ENCODE data around the gene GAS7. TPM values are rescaled to one million over a fixed set of nuclear protein-coding genes. Genes with fewer than 3 reads are reported as not detected.

The GAS7 gene
- total RNA-seq, 4 donors from 2014 or later: 62.6 to 122 (median 77.0) TPM

- Histone ChIP-seq H3K36me3 (no peaks in the 10 kb centered on the region), H3K4me3 (no peak overlapping the region), H3K4me1 (peaks cover 0 to 15% (median 7%) of the 10 kb centered on the region in 3 donors), H3K9me3 (no peaks in the 10 kb centered on the region), H3K27ac (peak overlapping the region in 3 of 4 donors; percentile 56 to 76 (median 68)), H3K27me3 (no peaks in the 10 kb centered on the region)
- WGBS, 2 donors (ENCODE audit: low coverage in 1 of 2): 25 to 63% methylated on average over 10 of the region's 10 CpGs
- ATAC-seq: peak; percentile 92
- peak; percentile 83 for TF ChIP-seq POLR2AphosphoS5 (IDR thresholded peaks at IDR 0.05)
- no peak for TF ChIP-seq CTCF (IDR thresholded peaks at IDR 0.05)
Observed at GRCh38 chr17:10105513-10106001, 92.8 kb downstream of the GAS7 start.

- WGBS, 2 donors (ENCODE audit: low coverage in 1 of 2): 93 to 96% methylated on average over 3 of the region's 3 CpGs
- H3K27me3 ChIP-seq: no peaks in the 10 kb centered on the region
- H3K36me3 ChIP-seq: no peaks in the 10 kb centered on the region
- no peaks in the 10 kb centered on the region for H3K9me3 ChIP-seq
- ATAC-seq: no peak
- H3K4me3 ChIP-seq: no peak overlapping the region
- H3K27ac ChIP-seq: no peak overlapping the region
- no peak for TF ChIP-seq CTCF (IDR thresholded peaks at IDR 0.05)
- no peak for TF ChIP-seq POLR2A (IDR thresholded peaks at IDR 0.05)
- no peak for TF ChIP-seq POLR2AphosphoS5 (IDR thresholded peaks at IDR 0.05)
- no peak for TF ChIP-seq EP300 (IDR thresholded peaks at IDR 0.05)
- H3K4me1 ChIP-seq: peaks cover 0 to 28% (median 12%) of the 10 kb centered on the region in 3 donors
Observed at GRCh38 chr17:10103712-10104111, 94.7 kb downstream of the GAS7 start.

GRCh38 chr17:10102817-10103216, 95.6 kb downstream of the GAS7 start:
- no peak for ATAC-seq
- Histone ChIP-seq H3K4me3 (no peak overlapping the region), H3K27ac (no peak overlapping the region), H3K36me3 (no peaks in the 10 kb centered on the region), H3K9me3 (no peaks in the 10 kb centered on the region), H3K4me1 (peaks cover 0 to 36% (median 12%) of the 10 kb centered on the region in 3 donors), H3K27me3 (no peaks in the 10 kb centered on the region)
- WGBS, 2 donors (ENCODE audit: low coverage in 1 of 2): 76 to 87% methylated on average over 4 of the region's 8 CpGs
- TF ChIP-seq POLR2A (IDR thresholded peaks at IDR 0.05) (no peak), EP300 (IDR thresholded peaks at IDR 0.05) (no peak), CTCF (IDR thresholded peaks at IDR 0.05) (no peak), POLR2AphosphoS5 (IDR thresholded peaks at IDR 0.05) (no peak)

- peak; percentile 77 for ATAC-seq
- 18 to 44% methylated on average over 3 to 7 of the region's 8 CpGs for WGBS, 2 donors (ENCODE audit: low coverage in 1 of 2)
- Histone ChIP-seq H3K27ac (peak overlapping the region in 3 of 4 donors; percentile 56 to 63 (median 60)), H3K27me3 (no peaks in the 10 kb centered on the region), H3K4me1 (peaks cover 0 to 55% (median 12%) of the 10 kb centered on the region in 3 donors), H3K9me3 (no peaks in the 10 kb centered on the region), H3K36me3 (no peaks in the 10 kb centered on the region), H3K4me3 (no peak overlapping the region)
- TF ChIP-seq CTCF (IDR thresholded peaks at IDR 0.05) (no peak), POLR2A (IDR thresholded peaks at IDR 0.05) (no peak), EP300 (IDR thresholded peaks at IDR 0.05) (no peak), POLR2AphosphoS5 (IDR thresholded peaks at IDR 0.05) (peak; percentile 48)
Observed at GRCh38 chr17:10099051-10099571, 99.3 kb downstream of the GAS7 start.

- peaks cover 0 to 55% (median 12%) of the 10 kb centered on the region in 3 donors for H3K4me1 ChIP-seq
- 69 to 70% methylated on average over 2 to 7 of the region's 8 CpGs for WGBS, 2 donors (ENCODE audit: low coverage in 1 of 2)
- H3K27ac ChIP-seq: peak overlapping the region in 3 of 4 donors; percentile 7 to 51 (median 46)
- H3K27me3 ChIP-seq: no peaks in the 10 kb centered on the region
- no peaks in the 10 kb centered on the region for H3K36me3 ChIP-seq
- H3K4me3 ChIP-seq: no peak overlapping the region
- no peak for ATAC-seq
- TF ChIP-seq POLR2A (IDR thresholded peaks at IDR 0.05) (no peak), EP300 (IDR thresholded peaks at IDR 0.05) (no peak), CTCF (IDR thresholded peaks at IDR 0.05) (no peak), POLR2AphosphoS5 (IDR thresholded peaks at IDR 0.05) (no peak)
- H3K9me3 ChIP-seq: peaks cover 0 to 9% (median 0%) of the 10 kb centered on the region in 3 donors
Observed at GRCh38 chr17:10096596-10096995, 101.8 kb downstream of the GAS7 start.

All from gastroesophageal sphincter (tissue), 4 donors.